GM18867 (cell line): Measurements from ENCODE around the gene LY6G6F.

Experiments
- ATAC-seq: cut with Tn5 transposase; IDR thresholded peaks from one replicate; pipeline ENCODE4 v1.9.1; 2021; ENCODE audit warnings: mild to moderate bottlenecking, moderate library complexity; ENCODE audit not compliant: unreplicated experiment

LY6G6F gene

GRCh38 chr6:31706599-31706998 lies at the start of gene LY6G6F:
LY6G6F (plus strand) TSS chr6:31706866; CDS start chr6:31706907, 41 bp downstream.
- ATAC-seq = no peak

GRCh38 chr6:31657406-31658157 lies 49.1 kb upstream of the LY6G6F start:
- no peak for ATAC-seq

- ATAC-seq = no peak
Measured at GRCh38 chr6:31658158-31658688, 48.4 kb upstream of the LY6G6F start.

- ATAC-seq = no peak
Measured at GRCh38 chr6:31658983-31659648, 47.5 kb upstream of the LY6G6F start.

- ATAC-seq = no peak
Measured at GRCh38 chr6:31659649-31660380, 46.9 kb upstream of the LY6G6F start.

GRCh38 chr6:31660381-31661261 lies 46.0 kb upstream of the LY6G6F start, which contains the start of gene C6orf47:
C6orf47 (minus strand) TSS chr6:31660778; CDS start chr6:31659947, 831 bp downstream.
- peak; percentile 49 for ATAC-seq

GRCh38 chr6:31661262-31662123 lies 45.2 kb upstream of the LY6G6F start:
- ATAC-seq = no peak

GRCh38 chr6:31662124-31662723 lies 44.4 kb upstream of the LY6G6F start:
- no peak for ATAC-seq

- no peak for ATAC-seq
Measured at GRCh38 chr6:31663126-31663960, 43.3 kb upstream of the LY6G6F start.

- ATAC-seq = peak; percentile 2
Measured at GRCh38 chr6:31663961-31664789, 42.5 kb upstream of the LY6G6F start.

GRCh38 chr6:31664790-31665500 lies 41.7 kb upstream of the LY6G6F start, which contains the start of gene GPANK1:
GPANK1 (minus strand) TSS chr6:31664997; CDS start chr6:31664478, 519 bp downstream.
- peak; percentile 37 for ATAC-seq

- peak; percentile 85 for ATAC-seq
Measured at GRCh38 chr6:31665501-31666336, 40.9 kb upstream of the LY6G6F start, which contains the start of gene CSNK2B. CSNK2B (plus strand) TSS chr6:31666080; CDS start chr6:31666832, 752 bp downstream.

GRCh38 chr6:31666337-31666965 lies 40.2 kb upstream of the LY6G6F start:
- no peak for ATAC-seq

GRCh38 chr6:31669676-31670075 lies 37.0 kb upstream of the LY6G6F start, which contains the start of gene LY6G5B:
LY6G5B (plus strand) TSS chr6:31669976; CDS start chr6:31670951, 975 bp downstream.
- ATAC-seq = no peak
